A549 (cell line): ENCODE data around the gene PLXDC1. TPM values are rescaled to one million over a fixed set of nuclear protein-coding genes. Genes with fewer than 3 reads are reported as not detected.

Source experiments
- ATOH8 ChIP-seq: fragments of 250-450 bp; sonication (Bioruptor Pico); IDR thresholded peaks from 2 replicates; pipeline ENCODE4 v1.5.0; 2020; ENCODE audit warnings: low read depth, mild to moderate bottlenecking, moderate library complexity
- BHLHE40 ChIP-seq: IDR thresholded peaks from 2 replicates; pipeline ENCODE4 v1.6.1; 2012; ENCODE audit warnings: low read depth, low read length, inconsistent platforms
- CBX2 ChIP-seq: fragments of 200-600 bp; sonication (generic); IDR thresholded peaks from 2 replicates; pipeline ENCODE4 v1.6.1; 2016; ENCODE audit warnings: low read depth, mild to moderate bottlenecking, borderline replicate concordance
- CBX8 ChIP-seq: fragments of 200-600 bp; sonication (generic); IDR thresholded peaks from 2 replicates; pipeline ENCODE4 v1.6.1; 2016
- CHD2 ChIP-seq: fragments of 150-350 bp; IDR thresholded peaks from 2 replicates; pipeline ENCODE4 v1.6.1; 2014; ENCODE audit warnings: low read length; ENCODE audit not compliant: partially characterized antibody
- E2F6 ChIP-seq: IDR thresholded peaks from 2 replicates; pipeline ENCODE4 v1.6.1; 2012; ENCODE audit warnings: low read depth, borderline replicate concordance
- EP300 ChIP-seq, 2 experiments: fragments of >200 bp; sonication (Bioruptor Twin); formaldehyde crosslinking; IDR thresholded peaks; 2 replicates in 1 of 2; 3 replicates in 1 of 2; pipeline ENCODE4 v1.6.1; 2016 to 2017
- ESRRA ChIP-seq: fragments of 150-350 bp; IDR thresholded peaks from 2 replicates; pipeline ENCODE4 v1.6.1; 2014; ENCODE audit warnings: mild to moderate bottlenecking, low read length, borderline replicate concordance
- FOSB ChIP-seq: fragments of 250-450 bp; sonication (Bioruptor Pico); IDR thresholded peaks from 2 replicates; pipeline ENCODE4 v1.5.0; 2020; ENCODE audit warnings: mild to moderate bottlenecking, moderate library complexity
- FOSL2 ChIP-seq, 2 experiments: fragments of 450-650 bp in 1 of 2; fragments of >200 bp in 1 of 2; sonication (Bioruptor Twin) in 1 of 2; formaldehyde crosslinking; IDR thresholded peaks; 2 replicates each; pipeline versions ENCODE4 v1.5.0 to v1.6.1; 2016 to 2020; ENCODE audit warnings: mild to moderate bottlenecking in 1 of 2, moderate library complexity in 1 of 2
- HDAC2 ChIP-seq: fragments of 200-600 bp; sonication (generic); IDR thresholded peaks from 2 replicates; pipeline ENCODE4 v1.6.1; 2016
- HES2 ChIP-seq: fragments of >200 bp; sonication (Bioruptor Twin); formaldehyde crosslinking; IDR thresholded peaks from 2 replicates; pipeline ENCODE4 v1.6.1; 2016
- HEYL ChIP-seq: fragments of 250-450 bp; sonication (Bioruptor Pico); IDR thresholded peaks from 2 replicates; pipeline ENCODE4 v1.8.0; 2021; ENCODE audit warnings: mild to moderate bottlenecking, moderate library complexity
- HMGXB4 ChIP-seq: fragments of 250-450 bp; sonication (Bioruptor Pico); IDR thresholded peaks from 2 replicates; pipeline ENCODE4 v1.5.0; 2021; ENCODE audit warnings: mild to moderate bottlenecking, moderate library complexity, borderline replicate concordance
- HOXA7 ChIP-seq: fragments of 250-450 bp; sonication (Bioruptor Pico); IDR thresholded peaks from 2 replicates; pipeline ENCODE4 v1.5.0; 2020; ENCODE audit warnings: mild to moderate bottlenecking, moderate library complexity
- HOXB5 ChIP-seq: fragments of 250-450 bp; sonication (Bioruptor Pico); IDR thresholded peaks from 2 replicates; pipeline ENCODE4 v1.5.0; 2020; ENCODE audit warnings: mild to moderate bottlenecking, moderate library complexity
- JUN ChIP-seq, 2 experiments: fragments of >200 bp; sonication (Bioruptor Twin); formaldehyde crosslinking; IDR thresholded peaks; 2 replicates in 1 of 2; 3 replicates in 1 of 2; pipeline ENCODE4 v1.6.1; 2016 to 2017
- MAFK ChIP-seq: fragments of 450-650 bp; IDR thresholded peaks from 2 replicates; pipeline ENCODE4 v1.6.1; 2014; ENCODE audit not compliant: partially characterized antibody
- NFE2L2 ChIP-seq: fragments of 150-350 bp; conservative IDR thresholded peaks from 2 replicates; pipeline ENCODE4 v1.6.1; 2014; ENCODE audit warnings: low read length
- NPAS2 ChIP-seq: fragments of 250-450 bp; sonication (Bioruptor Pico); IDR thresholded peaks from 2 replicates; pipeline ENCODE4 v1.8.0; 2022; ENCODE audit warnings: mild to moderate bottlenecking, moderate library complexity, borderline replicate concordance
- PHF8 ChIP-seq: fragments of 200-600 bp; sonication (generic); IDR thresholded peaks from 2 replicates; pipeline ENCODE4 v1.6.1; 2016; ENCODE audit warnings: low read depth, mild to moderate bottlenecking, antibody characterized with exemption, moderate library complexity, borderline replicate concordance
- RAD21 ChIP-seq, 2 experiments: fragments of >200 bp in 1 of 2; sonication (Bioruptor Twin) in 1 of 2; formaldehyde crosslinking in 1 of 2; IDR thresholded peaks in 1 of 2; conservative IDR thresholded peaks in 1 of 2; 2 replicates in 1 of 2; 3 replicates in 1 of 2; pipeline ENCODE4 v1.6.1; 2012 to 2018; ENCODE audit warnings: inconsistent platforms in 1 of 2
- RARB ChIP-seq: fragments of 250-450 bp; sonication (Bioruptor Pico); IDR thresholded peaks from 2 replicates; pipeline ENCODE4 v1.8.0; 2021; ENCODE audit warnings: mild to moderate bottlenecking, moderate library complexity
- REST ChIP-seq: fragments of 200-600 bp; sonication (generic); IDR thresholded peaks from 2 replicates; pipeline ENCODE4 v1.6.1; 2016; ENCODE audit warnings: antibody characterized with exemption, mild to moderate bottlenecking, moderate library complexity
- RFX5 ChIP-seq: fragments of 450-650 bp; IDR thresholded peaks from 2 replicates; pipeline ENCODE4 v1.7.1; 2014; ENCODE audit warnings: antibody characterized with exemption, mild to moderate bottlenecking, moderate library complexity
- RNF2 ChIP-seq: fragments of 200-600 bp; sonication (generic); IDR thresholded peaks from 2 replicates; pipeline ENCODE4 v1.6.1; 2016; ENCODE audit warnings: low read depth, mild to moderate bottlenecking, antibody characterized with exemption, moderate library complexity, borderline replicate concordance
- SREBF2 ChIP-seq: fragments of 450-650 bp; IDR thresholded peaks from 2 replicates; pipeline ENCODE4 v1.6.1; 2014; ENCODE audit warnings: mild to moderate bottlenecking, moderate library complexity
- TFCP2L1 ChIP-seq: fragments of 250-450 bp; sonication (Bioruptor Pico); IDR thresholded peaks from 2 replicates; pipeline ENCODE4 v1.5.0; 2021; ENCODE audit warnings: mild to moderate bottlenecking
- TP53 ChIP-seq: fragments of 250-450 bp; sonication (Bioruptor Pico); IDR thresholded peaks from 2 replicates; pipeline ENCODE4 v1.5.0; 2021; ENCODE audit warnings: mild to moderate bottlenecking, moderate library complexity
- USF2 ChIP-seq: fragments of 450-650 bp; IDR thresholded peaks from 2 replicates; pipeline ENCODE4 v1.6.1; 2014; ENCODE audit warnings: antibody characterized with exemption
- ZC3H11A ChIP-seq: fragments of 450-650 bp; IDR thresholded peaks from 2 replicates; pipeline ENCODE4 v1.6.1; 2014; ENCODE audit warnings: antibody characterized with exemption, mild to moderate bottlenecking
- ZSCAN20 ChIP-seq: fragments of 250-450 bp; sonication (Bioruptor Pico); IDR thresholded peaks from 2 replicates; pipeline ENCODE4 v1.8.0; 2022; ENCODE audit warnings: mild to moderate bottlenecking, moderate library complexity
- polyA plus RNA-seq, 4 experiments: library from polyadenylated mRNA; depleted of rRNA in 3 of 4; stranded (reverse); fragments of >200 nt; fragmentation: RNase III in 1 of 4; extraction: RNeasy Plus Mini Kit Qiagen cat#74134 plus additional on column Dnase treatment in 1 of 4; gene quantifications; 2 replicates in 3 of 4; 3 replicates in 1 of 4; pipeline ENCODE4 v1.2.3, GENCODE V29; 2011 to 2017

The PLXDC1 gene
- polyA plus RNA-seq, 2 of the 4 experiments (the other 2 are of a cell fraction): 0.31 to 0.36 TPM

- no peak for TF ChIP-seq RNF2
- TF ChIP-seq TFCP2L1 (CRISPR knock-in tag): peak; percentile 89
- peak; percentile 100 for TF ChIP-seq PHF8
- TF ChIP-seq ZSCAN20 (CRISPR knock-in tag): no peak
- TF ChIP-seq MAFK: no peak
- no peak for TF ChIP-seq FOSB
- TF ChIP-seq RARB (CRISPR knock-in tag): peak; percentile 72; the same call in 1 of the 2 replicates
- no peak for TF ChIP-seq CBX8
- TF ChIP-seq HOXA7 (CRISPR knock-in tag): no peak
- no peak for TF ChIP-seq HOXB5 (CRISPR knock-in tag)
- TF ChIP-seq BHLHE40: peak; percentile 94
- TF ChIP-seq HMGXB4: 0 out of 2 replicates have a peak, but pooled peaks have one; percentile 68
- TF ChIP-seq USF2: 0 out of 2 replicates have a peak, but pooled peaks have one; percentile 13
- peak; percentile 76; the same call in 1 of the 2 replicates for TF ChIP-seq TP53 (CRISPR knock-in tag)
- no peak for TF ChIP-seq HEYL (CRISPR knock-in tag)
- TF ChIP-seq EP300 (IDR thresholded peaks at IDR 0.05): no peak
- peak; percentile 94 to 98 for TF ChIP-seq JUN (IDR thresholded peaks at IDR 0.05)
- TF ChIP-seq NPAS2 (CRISPR knock-in tag): no peak
- TF ChIP-seq REST: no peak; the same call in 1 of the 2 replicates
- no peak for TF ChIP-seq FOSL2 (IDR thresholded peaks at IDR 0.05)
- TF ChIP-seq FOSL2 (CRISPR knock-in tag; IDR thresholded peaks at IDR 0.05): 0 out of 2 replicates have a peak, but pooled peaks have one; percentile 1
- TF ChIP-seq SREBF2: no peak
- TF ChIP-seq HES2: no peak
- peak; percentile 54; the same call in 1 of the 2 replicates for TF ChIP-seq E2F6
- no peak for TF ChIP-seq RAD21 (conservative IDR thresholded peaks at IDR 0.05 in 1 of 2, IDR thresholded peaks at IDR 0.05 in 1 of 2)
- no peak for TF ChIP-seq ATOH8 (CRISPR knock-in tag)
- no peak for TF ChIP-seq HDAC2
- no peak for TF ChIP-seq CBX2
- TF ChIP-seq ZC3H11A: no peak
- TF ChIP-seq NFE2L2: no peak
- no peak for TF ChIP-seq ESRRA
- no peak for TF ChIP-seq RFX5
- no peak for TF ChIP-seq CHD2
- TF ChIP-seq, all 56 proteins: peak for 17
These were observed 48.8 kb upstream of the PLXDC1 start, which contains the start of gene RPL19 (continued) for GRCh38 chr17:39200070-39200879.
